Activated CD8-positive, alpha-beta memory T cell treated with anti-CD3 and anti-CD28 coated beads for 36 hours (primary cell): Measurements from ENCODE around the gene GSDMA. TPM values are rescaled to one million over a fixed set of nuclear protein-coding genes. Genes with fewer than 3 reads are reported as not detected.

Experiments used
- CTCF ChIA-PET: fragments of 350-600 bp; sonication (Branson Sonifier 250); formaldehyde crosslinking; loops from one replicate; lab custom pipeline; 2021; ENCODE audit warnings: antibody characterized with exemption; lab: Charles Lee
- POLR2A ChIA-PET: fragments of 350-600 bp; sonication (Branson Sonifier 250); formaldehyde crosslinking; loops from one replicate; lab custom pipeline; 2021; ENCODE audit warnings: antibody characterized with exemption; lab: Charles Lee
- total RNA-seq, 2 experiments: library from RNA; stranded (reverse); gene quantifications; one replicate each; pipeline ENCODE4 v1.2.3, GENCODE V29; 2021

GSDMA gene
- total RNA-seq, 2 experiments from 2014 or later: 0.08 to 0.10 TPM

- CTCF ChIA-PET: no interaction called here
- POLR2A ChIA-PET: no interaction called here
Observed at GRCh38 chr17:39951924-39952679, 10.7 kb upstream of the GSDMA start.

- CTCF ChIA-PET: interaction anchor here (1.1 to 2.1 kb wide), 2 partner anchors 27 to 223 kb away, joined by 3 to 9 read pairs; partner anchors contain the start of gene PSMD3
- POLR2A ChIA-PET: interaction anchor here (2.0 kb wide), 1 partner anchor 27 kb away, joined by 8 read pairs; the partner anchor contains the start of gene PSMD3
Observed at GRCh38 chr17:39952680-39953470, 9.9 kb upstream of the GSDMA start.

- POLR2A ChIA-PET: interaction anchor here (0.6 to 2.0 kb wide), 2 partner anchors 26 to 106 kb away, joined by 3 to 8 read pairs; partner anchors contain the start of gene PSMD3
Observed at GRCh38 chr17:39953471-39953888, 9.3 kb upstream of the GSDMA start.

GRCh38 chr17:39954876-39955275, 7.9 kb upstream of the GSDMA start:
- ChIA-PET POLR2A (interaction anchor here (0.6 to 2.0 kb wide), 2 partner anchors 25 to 29 kb away, joined by 3 to 8 read pairs; partner anchors contain the start of gene PSMD3), CTCF (interaction anchor here (1.9 to 2.1 kb wide), 2 partner anchors 25 to 333 kb away, joined by 9 read pairs; partner anchors contain the start of gene PSMD3)

More at GRCh38 chr17:39953471-39953888, 9.3 kb upstream of the GSDMA start:
- CTCF ChIA-PET: interaction anchor here (1.1 to 2.1 kb wide), 3 partner anchors 27 to 331 kb away, joined by 3 to 9 read pairs (median 9); partner anchors contain the start of gene PSMD3

GRCh38 chr17:39955726-39956225, 7.0 kb upstream of the GSDMA start:
- POLR2A ChIA-PET: interaction anchor here (1.2 kb wide), 1 partner anchor 25 kb away, joined by 4 read pairs; the partner anchor contains the start of gene PSMD3
- CTCF ChIA-PET: no interaction called here

GRCh38 chr17:39960524-39961041, 2.2 kb upstream of the GSDMA start:
- ChIA-PET CTCF (interaction anchor here (0.7 to 4.3 kb wide), 4 partner anchors 8 to 339 kb away, joined by 3 to 28 read pairs (median 5); partner anchors contain the start of gene PSMD3), POLR2A (no interaction called here)

- CTCF ChIA-PET: interaction anchor here (1.2 to 1.6 kb wide), 2 partner anchors 16 to 30 kb away, joined by 3 to 5 read pairs; no protein-coding TSS in a partner anchor
- POLR2A ChIA-PET: no interaction called here
Observed at GRCh38 chr17:39963829-39964228, 1.0 kb downstream of the GSDMA start.

GRCh38 chr17:39965017-39965699, 2.4 kb downstream of the GSDMA start:
- CTCF ChIA-PET: interaction anchor here (0.7 to 1.6 kb wide), 2 partner anchors 15 to 865 kb away, joined by 3 to 5 read pairs; no protein-coding TSS in a partner anchor
- POLR2A ChIA-PET: no interaction called here

- POLR2A ChIA-PET: no interaction called here
Observed at GRCh38 chr17:39966771-39967170, 4.0 kb downstream of the GSDMA start.

GRCh38 chr17:39968761-39969160, 6.0 kb downstream of the GSDMA start:
- ChIA-PET CTCF (interaction anchor here (0.5 to 1.3 kb wide), 2 partner anchors 9 to 85 kb away, joined by 3 to 6 read pairs; no protein-coding TSS in a partner anchor), POLR2A (no interaction called here)

More at GRCh38 chr17:39966771-39967170, 4.0 kb downstream of the GSDMA start:
- CTCF ChIA-PET: no interaction called here

- POLR2A ChIA-PET: interaction anchor here (0.6 kb wide), 1 partner anchor 44 kb away, joined by 5 read pairs; no protein-coding TSS in a partner anchor
- CTCF ChIA-PET: interaction anchor here (1.3 kb wide), 1 partner anchor 10 kb away, joined by 6 read pairs; no protein-coding TSS in a partner anchor
Observed at GRCh38 chr17:39969375-39969774, 6.6 kb downstream of the GSDMA start.

- CTCF ChIA-PET: interaction anchor here (1.0 kb wide), 1 partner anchor 10 kb away, joined by 3 read pairs; the partner anchor contains the start of gene PSMD3
- POLR2A ChIA-PET: no interaction called here
Observed at GRCh38 chr17:39970157-39970692, 7.4 kb downstream of the GSDMA start.

GRCh38 chr17:39971076-39971603, 8.3 kb downstream of the GSDMA start:
- ChIA-PET POLR2A (no interaction called here), CTCF (interaction anchor here (1.0 kb wide), 1 partner anchor 10 kb away, joined by 3 read pairs; the partner anchor contains the start of gene PSMD3)

- ChIA-PET POLR2A (no interaction called here), CTCF (interaction anchor here (1.1 kb wide), 1 partner anchor 8 kb away, joined by 3 read pairs; the partner anchor contains the start of gene PSMD3)
Observed at GRCh38 chr17:39972271-39972670, 9.5 kb downstream of the GSDMA start.

- ChIA-PET CTCF (no interaction called here), POLR2A (interaction anchor here (0.6 to 0.7 kb wide), 3 partner anchors 15 to 638 kb away, joined by 3 to 5 read pairs (median 3); no protein-coding TSS in a partner anchor)
Observed at GRCh38 chr17:39973496-39973895, 10.7 kb downstream of the GSDMA start.

- POLR2A ChIA-PET: no interaction called here
- CTCF ChIA-PET: interaction anchor here (1.8 kb wide), 1 partner anchor 52 kb away, joined by 4 read pairs; no protein-coding TSS in a partner anchor
Observed at GRCh38 chr17:39974433-39974832, 11.6 kb downstream of the GSDMA start.

GRCh38 chr17:39975801-39976200, 13.0 kb downstream of the GSDMA start:
- ChIA-PET CTCF (interaction anchor here (0.8 kb wide), 1 partner anchor 354 kb away, joined by 3 read pairs; no protein-coding TSS in a partner anchor), POLR2A (no interaction called here)
